Middle frontal gyrus (tissue), 1 donor: ENCODE measurements around the gene SETD1A.
"Not testable (repeated sequence)": the region's sequence is repeated elsewhere in the genome, so short reads cannot be mapped to it uniquely, and the experiment has no call there.

ENCODE experiments used
- DNase-seq: peaks from one replicate; pipeline ENCODE4 v3.0.0-alpha.2; 2015; ENCODE audit warnings: low spot score; ENCODE audit errors: extremely low spot score

SETD1A gene

DNA sequence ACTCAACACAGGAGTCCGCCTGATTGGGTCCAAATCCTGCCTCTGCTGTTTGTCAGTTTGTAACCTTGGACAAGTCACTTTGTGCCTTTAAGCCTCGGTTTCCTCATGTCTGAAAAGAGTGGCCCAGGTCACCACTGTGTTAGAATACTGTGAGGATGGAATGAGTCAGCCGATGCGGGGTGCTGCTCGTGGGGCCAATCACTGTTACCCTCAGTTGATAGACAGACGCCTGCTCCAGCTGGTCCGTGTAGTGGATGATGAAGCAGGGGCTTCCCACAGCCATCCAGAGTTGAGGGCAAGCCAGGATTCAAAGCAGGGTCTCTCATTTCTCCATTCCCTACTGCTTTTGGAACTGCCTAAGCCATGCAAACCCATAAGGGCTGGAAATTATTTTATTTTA, 28.4 kb upstream of the SETD1A start:
- DNase-seq, result no peak

DNA sequence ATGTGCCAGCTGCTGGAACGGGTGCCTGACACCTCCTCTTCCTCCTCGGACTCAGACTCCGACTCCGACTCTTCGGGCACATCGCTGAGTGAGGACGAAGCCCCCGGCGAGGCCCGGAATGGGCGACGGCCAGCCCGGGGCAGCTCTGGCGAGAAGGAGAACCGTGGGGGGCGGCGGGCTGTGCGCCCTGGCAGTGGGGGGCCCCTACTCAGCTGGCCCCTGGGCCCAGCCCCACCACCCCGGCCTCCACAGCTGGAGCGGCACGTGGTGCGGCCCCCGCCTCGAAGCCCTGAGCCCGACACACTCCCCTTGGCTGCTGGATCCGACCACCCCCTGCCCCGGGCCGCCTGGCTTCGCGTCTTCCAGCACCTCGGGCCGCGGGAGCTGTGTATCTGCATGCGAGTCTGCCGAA, 27.4 kb upstream of the SETD1A start:
- DNase-seq, result no peak

DNA sequence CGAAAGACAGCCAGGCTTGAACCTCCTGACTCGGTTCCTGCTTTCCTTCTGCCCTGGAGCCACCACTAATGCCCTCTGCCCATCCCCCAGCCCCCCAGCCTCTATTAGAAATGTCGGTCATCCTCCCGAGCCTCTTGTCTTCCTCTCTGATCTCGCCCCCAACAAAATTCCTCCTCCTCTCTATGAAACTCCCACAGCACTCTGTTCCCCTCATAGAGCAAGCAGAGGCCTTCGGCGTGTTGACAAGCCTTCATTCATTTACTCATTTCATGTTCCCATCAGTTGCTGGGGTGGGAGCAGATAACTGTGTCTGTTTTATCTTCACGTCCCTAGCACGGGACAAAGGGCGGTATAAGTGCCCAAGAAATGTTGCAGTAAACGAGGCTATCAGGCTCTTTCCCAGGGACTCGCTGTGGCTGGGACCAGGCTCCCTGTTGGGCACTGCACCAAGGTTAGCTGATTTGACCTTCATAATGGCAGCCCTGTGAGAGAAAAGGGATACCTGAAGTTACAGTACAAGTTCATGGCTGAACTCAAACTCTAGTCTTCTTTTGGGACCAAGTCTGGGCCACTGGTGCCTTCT, 26.4 kb upstream of the SETD1A start:
- DNase-seq, result no peak

DNA sequence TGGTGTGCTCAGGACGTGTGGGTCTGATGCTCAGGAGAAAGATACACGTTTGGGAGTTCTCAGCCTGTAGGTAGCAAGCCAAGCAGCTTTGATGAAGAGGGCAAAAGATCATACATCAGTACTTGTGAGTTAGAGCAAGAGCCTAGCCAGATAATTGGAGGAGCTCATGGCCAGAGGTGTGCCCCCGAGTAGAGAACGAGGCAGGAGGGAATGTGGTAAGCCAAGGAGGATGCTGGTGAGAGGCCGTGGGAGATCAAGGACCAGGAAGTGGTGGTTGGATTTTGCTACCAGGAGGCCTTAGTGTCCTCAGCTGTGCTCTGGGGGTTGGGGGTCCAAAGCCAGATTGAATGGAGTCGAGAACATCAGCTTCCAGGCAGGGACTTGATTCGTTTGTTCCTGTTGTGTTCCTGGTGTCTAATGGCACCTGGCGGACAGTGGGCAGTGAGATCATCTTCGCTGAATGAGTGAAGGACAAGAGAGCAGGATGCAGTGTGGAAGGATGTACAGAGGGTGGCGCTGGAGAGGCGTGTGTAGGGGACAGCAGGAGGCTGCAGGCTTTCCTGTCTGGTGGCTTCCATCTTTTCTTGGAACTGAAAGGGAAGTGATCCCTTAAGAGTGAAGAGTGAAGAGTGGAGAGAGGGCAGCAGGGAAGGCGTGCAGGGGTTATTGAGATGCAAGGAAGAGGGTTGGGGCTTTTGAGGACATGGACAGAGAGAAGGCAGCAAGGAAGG, 22.6 kb upstream of the SETD1A start:
- DNase-seq, result no peak

DNA sequence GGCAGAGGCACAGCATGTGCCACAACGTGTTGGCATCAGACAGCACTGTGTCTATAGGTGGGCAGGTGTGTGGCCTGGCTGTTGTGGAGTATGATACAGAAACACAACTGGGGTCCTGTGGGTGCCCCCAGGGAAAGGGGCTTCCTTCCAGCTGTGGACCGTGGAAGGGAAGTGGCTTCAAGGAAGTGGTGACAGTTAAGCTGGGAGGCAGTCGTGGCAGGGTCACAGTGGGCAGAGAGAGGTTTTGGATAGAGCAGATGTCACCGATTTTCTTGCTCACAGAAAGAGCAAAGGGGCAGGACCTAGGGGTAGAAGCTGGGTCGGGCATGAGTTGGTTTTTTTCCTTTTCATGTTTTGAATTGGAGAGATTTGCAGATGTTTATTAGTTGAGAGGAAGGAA, 19.9 kb upstream of the SETD1A start:
- no peak for DNase-seq

DNA sequence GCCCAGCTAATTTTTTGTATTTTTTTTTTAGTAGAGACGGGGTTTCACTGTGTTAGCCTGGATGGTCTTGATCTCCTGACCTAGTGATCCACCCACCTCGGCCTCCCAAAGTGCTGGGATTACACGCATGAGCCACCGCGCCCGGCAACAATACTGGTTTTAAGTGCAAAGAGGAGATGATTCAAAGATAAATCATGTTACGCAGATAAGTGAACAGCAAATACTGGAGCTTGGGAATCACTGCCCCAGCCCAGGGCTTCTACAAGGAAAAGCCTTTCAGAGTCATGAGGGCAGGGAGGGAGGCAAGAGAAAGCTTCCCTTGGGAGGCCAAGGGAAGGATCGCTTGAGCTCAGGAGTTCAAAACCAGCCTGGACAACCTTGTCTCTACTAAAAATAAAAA, 18.0 kb upstream of the SETD1A start:
- DNase-seq, result not testable (repeated sequence)

DNA sequence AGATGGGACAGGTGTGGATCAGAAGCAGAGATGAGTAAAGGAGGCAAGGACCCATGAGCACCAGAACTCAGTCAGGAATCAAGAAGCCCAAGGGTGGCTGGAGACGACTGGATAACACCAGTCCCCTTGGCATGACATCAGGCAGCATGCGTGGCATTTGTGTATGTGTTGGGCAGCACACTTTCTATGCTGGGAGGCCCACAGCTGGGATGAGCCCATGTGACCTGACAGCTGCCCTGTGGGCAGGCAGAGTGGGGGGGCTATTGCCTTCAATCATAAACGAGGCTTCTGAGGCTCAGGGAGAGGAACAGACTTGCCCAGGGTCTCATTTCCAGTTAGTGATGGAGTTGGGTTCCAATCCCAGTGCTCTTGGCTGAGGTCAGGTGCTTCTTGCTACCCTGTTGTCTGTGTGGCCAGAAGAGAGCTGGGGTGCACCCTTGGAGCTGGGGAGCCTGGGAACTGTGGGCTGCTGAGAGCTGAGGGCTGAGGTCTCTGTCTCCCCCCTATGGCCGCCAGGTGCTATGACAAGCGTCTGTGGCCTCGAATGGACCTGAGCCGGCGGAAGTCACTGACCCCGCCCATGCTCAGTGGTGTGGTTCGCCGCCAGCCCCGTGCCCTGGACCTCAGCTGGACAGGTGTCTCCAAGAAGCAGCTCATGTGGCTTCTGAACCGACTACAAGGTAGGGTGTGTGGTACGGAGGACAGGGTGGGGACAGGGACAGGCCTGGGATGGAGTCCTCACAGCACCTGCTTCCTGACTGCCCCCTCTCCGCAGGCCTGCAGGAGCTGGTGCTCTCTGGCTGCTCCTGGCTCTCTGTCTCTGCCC, 15.7 kb upstream of the SETD1A start:
- no peak for DNase-seq

DNA sequence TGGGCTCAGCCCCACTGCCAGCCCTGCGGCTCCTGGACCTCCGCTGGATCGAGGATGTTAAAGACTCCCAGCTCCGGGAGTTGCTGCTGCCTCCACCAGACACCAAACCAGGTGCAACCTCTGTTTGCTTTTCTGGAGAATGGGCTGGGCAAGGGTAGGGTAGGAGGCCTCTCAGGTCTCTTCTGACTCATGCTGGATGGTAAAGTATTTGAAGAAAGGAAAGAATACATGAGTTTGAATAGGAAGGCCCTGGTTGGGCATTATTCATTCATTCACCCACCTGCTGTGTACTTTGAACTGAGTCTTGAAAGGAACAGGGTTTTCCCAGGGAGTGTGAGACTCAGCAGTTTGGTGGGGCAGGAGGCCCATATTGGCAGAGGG, 15.1 kb upstream of the SETD1A start:
- no peak for DNase-seq

DNA sequence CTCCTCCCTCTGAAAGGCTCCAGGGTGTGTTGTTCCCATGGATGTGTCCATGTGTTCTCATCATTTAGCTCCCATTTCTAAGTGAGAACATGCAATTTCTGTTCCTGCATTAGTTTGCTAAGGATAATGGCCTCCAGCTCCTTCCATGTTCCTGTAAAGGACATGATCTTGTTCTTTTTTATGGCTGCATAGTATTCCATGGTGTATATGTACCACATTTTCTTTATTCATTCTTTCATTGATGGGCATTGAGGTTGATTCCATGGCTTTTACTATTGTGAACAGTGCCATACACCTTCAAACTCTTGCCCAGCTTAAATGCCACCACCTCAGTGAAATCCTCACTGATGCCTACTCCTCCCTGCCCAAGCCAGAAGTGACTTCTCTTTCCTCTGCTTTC, 13.2 kb upstream of the SETD1A start:
- no peak for DNase-seq

DNA sequence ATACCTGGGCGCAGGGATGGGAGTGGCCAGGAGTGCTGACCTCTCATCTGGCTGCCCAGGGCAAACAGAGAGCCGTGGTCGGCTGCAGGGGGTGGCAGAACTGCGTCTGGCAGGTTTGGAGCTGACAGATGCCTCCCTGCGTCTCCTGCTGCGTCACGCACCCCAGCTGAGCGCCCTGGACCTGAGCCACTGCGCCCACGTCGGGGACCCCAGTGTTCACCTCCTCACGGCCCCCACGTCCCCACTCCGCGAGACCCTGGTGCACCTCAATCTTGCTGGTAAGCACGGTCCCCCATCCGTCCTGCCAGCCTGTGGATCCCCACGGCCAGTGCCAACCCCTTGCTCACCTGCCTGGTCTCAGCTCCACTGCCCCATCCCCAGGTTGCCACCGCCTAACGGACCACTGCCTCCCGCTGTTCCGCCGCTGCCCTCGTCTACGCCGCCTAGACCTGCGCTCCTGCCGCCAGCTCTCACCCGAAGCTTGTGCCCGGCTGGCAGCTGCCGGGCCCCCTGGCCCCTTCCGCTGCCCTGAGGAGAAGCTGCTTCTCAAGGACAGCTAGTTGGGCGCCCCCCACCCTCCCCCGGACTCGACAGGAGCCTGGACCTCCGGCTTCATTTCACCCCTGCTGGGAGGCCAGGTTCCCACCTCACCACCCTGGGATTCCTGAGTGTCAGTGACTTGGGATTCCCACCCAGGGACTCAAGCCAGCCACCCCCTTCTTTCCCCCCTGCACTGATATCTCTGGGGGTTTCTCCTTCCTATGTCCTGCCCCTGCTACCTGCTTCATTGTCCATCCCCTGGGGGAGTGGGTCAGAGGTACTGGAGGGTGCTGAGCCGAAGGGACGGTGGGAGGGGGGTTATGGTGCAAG, 10.6 kb upstream of the SETD1A start:
- DNase-seq, result no peak

DNA sequence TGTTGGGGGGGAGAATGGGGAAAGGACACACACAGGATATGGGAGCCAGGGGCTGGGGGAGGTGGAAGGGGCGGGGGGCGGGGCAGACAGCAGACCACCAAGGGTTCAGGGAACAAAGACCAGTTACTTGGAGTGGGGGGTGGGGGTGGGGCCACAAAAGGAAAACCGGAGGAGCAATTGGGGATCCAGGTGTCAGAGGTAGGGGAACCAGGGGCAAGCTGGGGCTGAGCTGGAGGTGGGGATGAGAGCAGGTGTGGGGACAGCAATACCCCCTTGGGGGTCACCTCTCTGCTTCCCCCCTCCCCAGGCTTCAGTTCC, 10.1 kb upstream of the SETD1A start:
- no peak for DNase-seq

DNA sequence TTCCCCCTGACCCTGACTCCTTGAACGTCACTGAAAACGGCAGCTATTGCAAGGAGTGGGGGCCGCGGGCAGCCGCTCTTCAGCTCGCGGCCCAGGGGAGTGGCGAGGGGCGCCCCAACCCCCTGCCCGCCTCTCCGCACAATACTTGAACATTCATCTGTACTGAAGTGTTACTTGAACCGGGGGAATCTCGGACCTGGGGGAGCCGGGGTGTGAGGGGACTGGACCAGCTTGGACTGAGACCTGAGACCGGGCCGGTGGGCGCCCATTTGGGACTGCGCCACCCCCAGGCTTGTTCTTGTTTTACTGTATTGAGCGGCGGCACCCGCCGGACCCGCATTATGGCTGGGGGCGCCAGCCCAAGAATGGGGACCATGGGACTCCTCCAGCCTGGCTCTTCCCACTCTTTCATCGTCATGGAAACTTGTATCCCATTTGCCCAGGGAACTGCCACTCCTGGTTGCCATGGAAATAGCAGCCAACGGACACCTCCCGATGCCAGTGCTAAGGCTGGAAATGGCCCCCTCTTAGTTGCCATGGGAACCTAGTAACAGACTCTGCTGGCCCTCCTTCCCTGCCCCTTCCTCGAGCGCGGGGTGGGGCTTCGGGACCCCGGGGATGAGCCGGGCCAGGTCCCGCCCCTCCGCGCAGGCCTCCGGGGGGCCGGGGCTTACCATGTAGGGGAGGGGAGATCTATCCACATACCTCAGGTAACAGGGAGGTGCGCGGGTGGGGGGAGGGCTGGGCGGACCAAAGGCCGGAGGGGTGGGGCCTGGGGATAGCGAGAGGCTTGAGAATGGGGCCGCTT, 9.5 kb upstream of the SETD1A start:
- peak; percentile 94 for DNase-seq

DNA sequence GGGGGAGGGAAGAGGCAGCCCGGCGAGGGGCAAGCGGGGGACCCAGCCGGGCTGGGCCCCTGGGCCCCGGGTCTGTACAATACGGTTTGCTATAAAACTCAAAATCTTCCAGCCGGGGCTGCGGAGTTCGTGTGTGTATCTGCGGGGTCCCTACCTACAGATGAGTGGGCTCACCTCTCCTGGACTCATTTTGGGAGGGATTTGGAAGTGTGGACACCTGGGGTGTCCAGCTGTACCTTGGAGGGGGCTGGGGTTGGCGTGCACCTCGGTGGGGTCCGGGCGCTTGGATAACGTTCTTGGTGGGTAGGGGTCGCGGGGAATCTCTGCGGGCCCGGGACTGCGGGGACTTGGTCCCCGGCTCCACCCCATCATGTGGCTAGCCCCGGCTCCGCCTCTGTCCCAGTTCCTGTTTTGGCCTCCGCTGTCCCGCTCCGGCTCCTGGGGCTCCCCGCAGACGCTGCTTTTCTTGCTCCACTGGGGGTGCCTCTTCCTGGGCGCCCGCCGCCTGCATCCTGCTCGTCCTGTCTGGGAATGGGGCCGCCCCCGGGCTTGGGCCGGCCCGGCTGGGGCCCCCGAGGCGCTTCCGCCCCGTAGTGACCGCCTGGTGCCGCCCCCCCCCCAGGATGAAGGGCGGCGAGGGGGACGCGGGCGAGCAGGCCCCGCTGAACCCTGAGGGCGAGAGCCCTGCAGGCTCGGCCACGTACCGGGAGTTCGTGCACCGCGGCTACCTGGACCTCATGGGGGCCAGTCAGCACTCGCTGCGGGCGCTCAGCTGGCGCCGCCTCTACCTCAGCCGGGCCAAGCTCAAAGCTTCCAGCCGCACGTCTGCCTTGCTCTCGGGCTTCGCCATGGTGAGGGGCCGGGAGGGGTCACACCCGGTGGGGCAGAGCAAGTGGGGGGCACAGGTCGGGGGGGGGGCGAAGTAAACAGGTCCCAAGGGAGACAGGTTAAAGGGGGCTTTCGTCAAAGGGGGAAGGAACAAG, 8.6 kb upstream of the SETD1A start, which contains the start of gene ORAI3:
TSS of gene ORAI3 (plus strand) at position 402 of the 983 bp plus-strand sequence. CDS start at position 624, 222 bp downstream.
- no peak for DNase-seq

DNA sequence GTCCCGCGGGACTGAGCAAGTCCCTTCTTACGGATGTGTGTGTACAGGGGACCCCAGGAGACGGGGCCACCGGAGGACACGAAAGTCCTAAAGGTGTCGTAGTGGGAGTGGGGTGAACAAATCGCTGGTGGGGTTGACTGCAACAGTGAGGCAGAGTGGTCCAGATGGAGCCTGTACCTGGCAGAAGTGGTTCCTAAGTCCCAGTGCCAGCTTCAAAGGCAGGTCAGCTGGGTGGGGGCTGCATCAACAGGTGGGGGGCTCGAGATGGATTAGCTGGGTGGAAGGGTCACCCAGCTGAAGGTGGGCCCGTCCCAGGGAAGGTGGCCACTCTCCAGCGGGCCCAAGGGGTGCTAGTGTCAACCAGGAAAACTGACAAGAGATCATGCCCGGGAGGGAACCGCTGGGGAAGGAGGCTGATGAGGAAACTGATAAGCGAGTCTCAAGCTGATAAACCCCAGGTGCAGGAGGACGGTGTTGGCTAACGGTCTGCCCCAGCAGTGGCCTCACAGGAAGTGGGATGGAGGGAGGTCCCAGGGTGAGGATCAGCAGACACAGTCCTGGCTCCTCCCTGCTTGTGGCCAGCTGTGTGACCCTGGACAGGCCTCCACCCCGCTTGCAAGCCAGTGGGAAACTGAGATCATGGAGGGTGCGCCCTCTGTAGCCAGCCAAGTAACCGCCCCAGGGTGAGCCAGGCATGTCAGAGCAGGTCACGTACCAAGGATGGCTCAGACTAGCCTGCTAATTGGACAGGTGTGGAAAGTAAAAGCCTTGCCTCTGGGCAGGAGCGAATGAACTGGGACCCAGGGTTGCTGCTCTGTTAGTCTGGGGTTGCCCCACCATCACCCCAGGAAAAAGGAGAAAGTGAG, 7.7 kb upstream of the SETD1A start:
- no peak for DNase-seq

DNA sequence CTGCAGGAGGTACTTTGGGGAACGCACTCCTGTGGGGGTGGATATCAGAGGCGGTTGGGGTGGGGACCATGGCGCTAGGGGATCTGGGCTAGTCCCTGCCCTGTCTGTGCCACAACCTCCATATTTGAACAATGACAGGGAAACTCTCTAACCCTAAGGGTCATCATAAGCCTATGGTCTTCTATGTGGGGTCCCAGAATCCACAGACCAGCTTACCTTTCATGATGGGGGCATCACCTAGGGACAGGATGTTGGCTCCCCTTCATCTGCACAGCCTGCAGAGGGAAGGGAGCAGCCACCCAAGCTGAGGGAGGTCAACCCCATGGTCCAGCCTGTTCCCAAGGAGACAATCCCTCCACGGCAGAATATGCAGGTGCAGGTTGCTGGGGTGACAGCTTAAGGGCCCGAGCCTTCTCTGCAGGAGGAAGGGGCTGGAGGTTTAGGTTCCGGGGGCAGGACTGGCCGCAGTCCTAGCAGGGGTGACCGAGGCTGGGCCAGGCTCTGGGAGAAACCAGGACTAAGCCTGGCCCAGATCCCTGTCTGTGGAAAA, 7.0 kb upstream of the SETD1A start:
- no peak for DNase-seq

DNA sequence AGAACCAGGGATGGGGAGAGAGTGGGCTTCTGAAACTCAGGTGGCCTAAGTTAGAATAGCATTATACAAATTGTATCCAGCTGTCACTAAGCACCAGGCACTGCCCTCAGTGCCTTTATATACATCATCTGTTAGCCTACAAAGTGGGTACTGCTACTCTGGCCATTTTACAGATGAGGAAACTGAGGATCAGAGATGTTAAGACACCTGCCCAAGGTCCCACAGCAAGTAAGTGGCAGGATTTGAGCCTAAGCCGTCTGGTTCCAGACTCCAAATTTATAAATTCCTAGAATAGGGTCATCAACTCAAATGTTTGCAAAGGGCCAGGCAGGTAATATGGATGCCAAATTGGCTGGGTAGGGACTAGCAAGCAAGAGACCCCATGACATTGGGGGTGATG, 6.4 kb upstream of the SETD1A start:
- no peak for DNase-seq

DNA sequence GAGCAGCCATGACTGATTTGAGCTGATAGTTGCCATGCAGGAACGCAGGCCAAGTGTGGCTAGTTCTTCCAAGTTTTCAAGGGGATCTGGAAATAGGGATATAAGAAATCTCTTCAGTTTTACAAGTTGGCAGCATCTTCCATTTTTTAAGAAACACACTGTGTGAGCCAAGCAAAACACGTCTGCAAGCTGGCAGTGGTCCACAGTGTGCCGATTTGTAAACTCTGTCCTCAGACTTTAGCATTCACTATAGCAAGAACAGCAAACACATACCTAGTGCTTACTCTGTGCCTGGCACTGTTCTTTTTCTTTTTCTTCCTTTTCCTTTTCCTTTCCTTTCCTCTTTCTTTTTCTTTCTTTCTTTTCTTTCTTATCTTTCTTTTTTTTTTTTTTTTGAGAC, 5.8 kb upstream of the SETD1A start:
- DNase-seq, result no peak

DNA sequence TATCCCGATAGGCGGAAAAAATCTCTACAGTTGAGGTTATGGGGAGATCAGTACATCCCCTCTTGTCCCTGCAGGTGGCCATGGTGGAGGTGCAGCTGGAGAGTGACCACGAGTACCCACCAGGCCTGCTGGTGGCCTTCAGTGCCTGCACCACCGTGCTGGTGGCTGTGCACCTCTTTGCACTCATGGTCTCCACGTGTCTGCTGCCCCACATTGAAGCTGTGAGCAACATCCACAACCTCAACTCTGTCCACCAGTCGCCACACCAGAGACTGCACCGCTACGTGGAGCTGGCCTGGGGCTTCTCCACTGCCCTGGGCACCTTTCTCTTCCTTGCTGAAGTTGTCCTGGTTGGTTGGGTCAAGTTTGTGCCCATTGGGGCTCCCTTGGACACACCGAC, 4.4 kb upstream of the SETD1A start:
- DNase-seq, result no peak
